Left ventricle myocardium inferior (tissue), 1 donor: Measurements from ENCODE around the gene CEP85. TPM values are rescaled to one million over a fixed set of nuclear protein-coding genes. Genes with fewer than 3 reads are reported as not detected.
A peak's percentile ranks its signal among the peaks of the same experiment; 100 is the strongest.

Source experiments
- DNase-seq: peaks from one replicate; pipeline ENCODE4 v3.0.0-alpha.2; 2020
- H3K27ac ChIP-seq: fragments of 200-600 bp; replicated peaks from 2 replicates; pipeline ENCODE4 v1.8.0; 2021
- H3K27me3 ChIP-seq: fragments of 200-600 bp; 2 replicates; pipeline ENCODE4 v1.8.0; 2021; ENCODE audit warnings: low read depth
- H3K36me3 ChIP-seq: fragments of 200-600 bp; 2 replicates; pipeline ENCODE4 v1.8.0; 2021
- H3K4me1 ChIP-seq: fragments of 200-600 bp; 2 replicates; pipeline ENCODE4 v1.8.0; 2021
- H3K4me3 ChIP-seq: fragments of 200-600 bp; 2 replicates; pipeline ENCODE4 v1.8.0; 2021; ENCODE audit warnings: mild to moderate bottlenecking, moderate library complexity
- H3K9me3 ChIP-seq: fragments of 200-600 bp; replicated peaks from 2 replicates; pipeline ENCODE4 v1.8.0; 2021
- intact Hi-C: fragments of 100-400 bp; cut with micrococcal nuclease; formaldehyde crosslinking; loops from one replicate; pipeline ENCODE4 v1.11.0; 2022
- total RNA-seq: library from RNA; stranded (reverse); fragmentation: NEBNext Ultra II Directional; extraction: Animal tissue kit (Norgen Biotek cat#: 25700); gene quantifications from one replicate; pipeline ENCODE4 v1.2.1, GENCODE V29; 2021
- TF ChIP-seq, protein P1 (sequence below): fragments of 200-600 bp; IDR thresholded peaks from 2 replicates; pipeline ENCODE4 v1.8.0; 2021; ENCODE audit warnings: antibody characterized with exemption, mild to moderate bottlenecking, borderline replicate concordance
- donor health status: DM: no; HTN: yes; CAD: no; lungs with severe emphysema.

The CEP85 gene
- total RNA-seq, 1 donor from 2014 or later: 71.2 TPM

DNA sequence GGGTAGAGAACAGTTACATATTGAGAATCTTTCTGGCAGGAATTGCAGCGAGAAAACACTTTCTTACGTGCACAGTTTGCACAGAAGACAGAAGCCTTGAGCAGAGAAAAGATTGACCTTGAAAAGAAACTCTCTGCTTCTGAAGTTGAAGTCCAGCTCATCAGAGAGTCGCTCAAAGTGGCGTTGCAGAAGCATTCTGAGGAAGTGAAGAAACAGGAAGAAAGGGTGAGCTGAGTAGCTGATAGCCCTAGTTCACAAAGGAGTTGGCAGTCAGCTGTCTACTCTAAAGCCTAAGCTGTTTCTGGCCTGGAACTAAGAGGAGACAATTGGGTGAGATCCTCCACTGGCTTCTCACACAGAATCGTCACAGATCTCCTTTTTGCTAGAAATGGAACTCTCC, 25.6 kb downstream of the CEP85 start:
- H3K9me3 ChIP-seq: no peaks in the 10 kb centered on the region
- TF ChIP-seq, protein P1, sequence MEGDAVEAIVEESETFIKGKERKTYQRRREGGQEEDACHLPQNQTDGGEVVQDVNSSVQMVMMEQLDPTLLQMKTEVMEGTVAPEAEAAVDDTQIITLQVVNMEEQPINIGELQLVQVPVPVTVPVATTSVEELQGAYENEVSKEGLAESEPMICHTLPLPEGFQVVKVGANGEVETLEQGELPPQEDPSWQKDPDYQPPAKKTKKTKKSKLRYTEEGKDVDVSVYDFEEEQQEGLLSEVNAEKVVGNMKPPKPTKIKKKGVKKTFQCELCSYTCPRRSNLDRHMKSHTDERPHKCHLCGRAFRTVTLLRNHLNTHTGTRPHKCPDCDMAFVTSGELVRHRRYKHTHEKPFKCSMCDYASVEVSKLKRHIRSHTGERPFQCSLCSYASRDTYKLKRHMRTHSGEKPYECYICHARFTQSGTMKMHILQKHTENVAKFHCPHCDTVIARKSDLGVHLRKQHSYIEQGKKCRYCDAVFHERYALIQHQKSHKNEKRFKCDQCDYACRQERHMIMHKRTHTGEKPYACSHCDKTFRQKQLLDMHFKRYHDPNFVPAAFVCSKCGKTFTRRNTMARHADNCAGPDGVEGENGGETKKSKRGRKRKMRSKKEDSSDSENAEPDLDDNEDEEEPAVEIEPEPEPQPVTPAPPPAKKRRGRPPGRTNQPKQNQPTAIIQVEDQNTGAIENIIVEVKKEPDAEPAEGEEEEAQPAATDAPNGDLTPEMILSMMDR: no peak
- DNase-seq: no peak
- peaks cover 40% of the 10 kb centered on the region for H3K4me1 ChIP-seq
- H3K4me3 ChIP-seq: no peak overlapping the region
- peaks cover 89% of the 10 kb centered on the region for H3K36me3 ChIP-seq
- H3K27ac ChIP-seq: peak overlapping the region; percentile 89
- no peaks in the 10 kb centered on the region for H3K27me3 ChIP-seq
- intact Hi-C loops: no loop called here

DNA sequence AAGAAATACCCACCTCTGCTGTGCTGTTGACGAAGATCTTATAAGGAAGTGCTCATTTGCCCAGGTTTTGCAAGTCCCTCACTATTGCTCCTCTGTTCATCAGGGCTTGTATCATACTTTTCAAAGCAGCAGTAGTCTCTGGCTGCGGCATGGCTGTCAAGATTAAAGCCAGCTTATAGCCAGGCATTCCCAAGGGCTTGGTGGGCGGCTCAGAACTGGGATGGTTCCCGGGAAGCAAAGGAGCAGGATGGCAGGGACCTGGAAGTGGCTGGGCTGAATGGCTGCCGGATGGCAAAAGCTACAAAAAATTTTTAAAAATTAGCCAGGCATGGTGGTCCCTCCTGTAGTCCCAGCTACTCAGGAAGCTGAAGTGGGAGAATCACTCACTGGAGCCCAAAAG, 29.2 kb downstream of the CEP85 start:
- no peak for DNase-seq
- peaks cover 37% of the 10 kb centered on the region for H3K4me1 ChIP-seq
- TF ChIP-seq, protein P1: no peak
- no peaks in the 10 kb centered on the region for H3K9me3 ChIP-seq
- no peak overlapping the region for H3K4me3 ChIP-seq
- no peaks in the 10 kb centered on the region for H3K27me3 ChIP-seq
- peaks cover 98% of the 10 kb centered on the region for H3K36me3 ChIP-seq
- peak overlapping the region; percentile 33 for H3K27ac ChIP-seq
- intact Hi-C loops: no loop called here

DNA sequence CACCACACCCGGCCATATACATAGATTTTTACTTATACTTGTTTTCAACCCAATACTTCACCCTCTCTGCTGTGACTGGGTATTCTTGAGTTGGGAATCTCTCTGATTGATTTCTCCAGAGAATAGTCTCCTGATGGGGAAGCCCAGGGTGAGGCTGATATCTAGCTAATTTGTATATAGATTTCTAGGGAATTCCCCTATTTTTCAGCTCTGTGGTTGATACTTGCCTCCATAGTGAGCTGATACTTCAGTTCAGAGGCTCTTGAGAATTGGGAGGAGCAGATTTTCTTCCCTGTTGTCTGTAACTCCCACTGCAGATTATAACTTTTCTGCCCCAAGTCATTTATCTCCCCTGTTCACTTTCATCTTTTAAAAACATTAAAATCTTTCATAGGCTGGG, 31.4 kb downstream of the CEP85 start:
- no peak overlapping the region for H3K27ac ChIP-seq
- intact Hi-C loops: no loop called here
- peaks cover 96% of the 10 kb centered on the region for H3K36me3 ChIP-seq
- H3K27me3 ChIP-seq: no peaks in the 10 kb centered on the region
- no peak for DNase-seq
- peaks cover 21% of the 10 kb centered on the region for H3K4me1 ChIP-seq
- H3K9me3 ChIP-seq: peaks cover 6% of the 10 kb centered on the region
- TF ChIP-seq, protein P1: no peak
- H3K4me3 ChIP-seq: no peak overlapping the region

DNA sequence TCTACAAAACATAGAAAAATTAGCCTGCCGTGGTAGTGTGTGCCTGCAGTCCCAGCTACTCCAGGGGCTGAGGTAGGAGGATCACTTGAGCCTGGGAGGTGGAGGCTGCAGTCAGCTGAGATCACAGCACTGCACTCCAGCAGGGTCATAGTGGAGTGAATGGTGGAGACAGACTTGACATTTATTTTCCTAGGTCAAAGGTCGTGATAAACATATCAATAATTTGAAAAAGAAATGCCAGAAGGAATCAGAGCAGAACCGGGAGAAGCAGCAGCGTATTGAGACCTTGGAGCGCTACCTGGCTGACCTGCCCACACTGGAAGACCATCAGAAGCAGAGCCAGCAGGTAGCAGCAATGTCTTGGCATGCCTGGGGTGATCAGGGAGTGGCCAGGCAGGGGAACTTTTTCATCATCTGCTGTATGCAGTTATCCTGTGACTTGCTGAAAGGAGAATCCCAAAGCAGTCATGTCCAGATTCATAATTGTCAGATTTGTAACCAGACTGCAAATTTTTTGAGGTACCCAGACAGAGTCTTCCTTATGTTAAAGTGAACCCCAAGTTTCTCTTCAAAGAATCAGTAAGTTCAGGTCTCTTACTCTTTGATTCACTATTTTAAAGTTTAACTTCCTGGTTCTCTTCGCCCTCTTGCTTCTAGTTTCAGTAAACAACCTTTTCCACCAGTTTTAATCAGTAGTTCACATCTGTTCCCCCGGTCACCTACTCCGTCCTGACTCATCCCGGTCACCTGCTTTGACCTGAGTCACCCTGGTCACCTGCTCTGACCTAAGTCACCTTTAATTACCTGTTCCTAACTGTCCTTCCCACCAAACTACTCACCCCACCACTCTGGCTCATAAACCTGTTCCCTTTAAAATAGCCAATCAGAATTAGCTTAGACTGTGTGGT, 34.5 kb downstream of the CEP85 start:
- no peak for DNase-seq
- Histone ChIP-seq H3K36me3 (peaks cover 93% of the 10 kb centered on the region), H3K9me3 (peaks cover 6% of the 10 kb centered on the region), H3K4me3 (no peak overlapping the region), H3K4me1 (peaks cover 10% of the 10 kb centered on the region), H3K27me3 (no peaks in the 10 kb centered on the region), H3K27ac (no peak overlapping the region)
- intact Hi-C loops: no loop called here
- TF ChIP-seq, protein P1: no peak

DNA sequence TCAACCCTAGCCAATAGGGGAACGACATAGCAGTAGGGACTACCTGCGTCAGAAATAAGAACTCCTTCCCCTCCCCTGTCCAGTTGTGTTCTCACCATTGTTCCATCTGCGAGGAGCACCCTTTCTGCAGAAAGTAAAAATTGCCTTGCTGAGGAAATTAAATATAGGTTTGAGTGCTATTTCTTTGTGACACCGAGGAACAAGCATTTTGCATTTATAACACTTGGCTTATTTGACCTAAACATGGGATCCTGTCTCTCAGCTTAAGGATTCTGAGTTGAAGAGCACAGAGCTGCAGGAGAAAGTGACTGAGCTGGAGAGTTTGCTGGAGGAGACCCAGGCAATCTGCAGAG, 35.2 kb downstream of the CEP85 start:
- H3K4me1 ChIP-seq: peaks cover 13% of the 10 kb centered on the region
- no peaks in the 10 kb centered on the region for H3K27me3 ChIP-seq
- DNase-seq: no peak
- H3K27ac ChIP-seq: no peak overlapping the region
- H3K36me3 ChIP-seq: peaks cover 87% of the 10 kb centered on the region
- H3K9me3 ChIP-seq: peaks cover 6% of the 10 kb centered on the region
- intact Hi-C loops: no loop called here
- TF ChIP-seq, protein P1: no peak
- H3K4me3 ChIP-seq: no peak overlapping the region
